ENCODE data around the gene ATP8A2.

ATP8A2 gene

DNA sequence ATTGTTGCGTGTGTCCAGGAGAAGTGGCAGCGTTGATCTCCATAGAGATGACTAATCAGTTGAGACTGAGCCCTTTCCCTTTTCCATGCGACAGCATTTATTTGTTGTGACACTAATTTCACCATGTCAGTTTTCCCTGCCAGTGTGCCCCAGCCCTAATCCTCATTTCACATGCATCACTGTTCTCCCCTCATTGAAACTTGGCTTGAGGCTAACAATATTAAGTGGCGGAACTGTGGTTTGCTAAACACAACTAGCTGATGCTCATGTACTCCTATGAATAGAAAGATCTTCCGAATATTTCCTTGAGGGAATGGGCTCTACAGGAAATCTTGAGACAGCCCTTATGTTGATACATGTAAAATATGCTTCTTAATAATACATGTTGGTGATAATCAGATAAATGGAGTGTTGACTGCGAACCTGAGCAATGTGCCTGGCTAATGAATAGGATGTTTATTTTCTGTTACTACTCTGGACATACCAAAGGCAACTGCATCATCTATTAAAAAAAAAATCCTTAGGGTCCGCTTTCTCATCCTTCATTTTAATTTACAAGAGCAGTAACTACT is 258.6 kb downstream of the ATP8A2 start:
- no peak for DNase-seq (ENCODE audit: low read depth)

DNA sequence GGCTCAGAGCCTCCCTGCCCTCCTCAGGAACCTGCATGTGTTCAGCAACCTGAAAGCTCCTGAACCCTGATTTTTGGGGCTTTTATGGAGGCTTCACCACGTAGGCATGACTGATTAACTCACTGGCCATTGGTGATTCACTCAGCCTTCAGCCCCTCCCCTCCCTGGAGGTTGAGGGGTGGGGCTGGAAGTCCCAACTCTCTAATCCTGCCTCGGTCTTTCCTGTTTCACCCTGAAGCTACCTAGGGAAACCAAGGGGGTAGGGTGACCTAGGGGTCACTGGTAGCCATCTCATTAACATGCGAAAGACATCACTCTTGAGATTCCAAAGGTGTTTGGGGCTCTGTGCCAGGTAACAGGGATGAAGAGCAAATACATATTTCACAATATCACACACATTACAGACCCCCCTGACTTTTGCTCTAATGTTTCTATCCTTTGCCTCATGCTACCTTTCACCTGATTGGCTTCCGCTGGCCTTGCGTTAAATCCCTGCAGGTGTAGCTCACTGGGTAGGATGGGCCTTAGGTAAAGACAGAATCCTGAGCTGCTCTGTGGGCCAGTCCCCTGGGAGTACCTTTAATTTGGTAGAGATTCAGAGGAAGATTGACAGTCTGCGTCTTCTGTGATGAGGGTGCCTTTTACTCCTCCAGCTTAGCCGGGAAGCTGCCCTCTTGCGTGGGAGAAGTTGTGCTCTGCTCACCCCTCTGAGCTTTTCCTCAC is 260.6 kb downstream of the ATP8A2 start:
- DNase-seq (ENCODE audit: low read depth) = no peak

DNA sequence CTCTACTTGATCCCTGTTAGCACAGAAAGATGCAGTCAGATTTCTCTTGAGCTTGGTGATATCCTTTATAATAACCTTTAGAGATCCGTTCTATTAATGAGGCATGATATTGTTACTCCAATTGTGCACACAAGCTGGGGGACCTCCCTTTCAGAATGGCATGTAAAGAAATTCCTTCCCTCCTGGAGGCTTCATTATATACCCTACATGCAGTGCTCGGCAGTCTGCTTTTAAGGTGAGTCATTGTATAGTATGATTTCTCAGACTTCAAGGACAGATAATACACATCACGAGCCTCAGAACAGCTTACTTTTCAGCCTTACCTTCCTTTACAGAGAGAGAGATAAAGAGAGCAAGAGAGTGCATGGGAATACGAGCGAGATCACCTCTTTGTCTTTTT is 261.3 kb downstream of the ATP8A2 start:
- DNase-seq (ENCODE audit: low read depth) = no peak

DNA sequence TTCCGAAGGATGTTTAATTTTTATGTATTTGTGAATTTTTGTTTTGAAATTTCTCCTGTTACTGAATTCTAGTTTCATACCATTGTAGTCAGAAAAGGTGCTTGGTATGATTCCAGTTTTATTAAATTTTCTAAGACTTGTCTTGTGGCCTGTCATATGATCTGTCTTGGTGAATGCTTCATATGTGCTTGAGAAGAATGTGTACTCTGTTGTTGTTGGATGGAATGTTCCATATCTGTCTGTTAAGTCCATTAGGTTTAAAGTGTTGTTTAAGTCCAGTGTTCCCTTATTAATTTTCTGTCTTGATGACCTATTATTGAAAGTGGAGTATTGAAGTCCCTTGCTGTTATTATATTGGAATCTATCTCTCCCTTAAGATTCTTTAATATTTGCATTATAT is 273.9 kb downstream of the ATP8A2 start:
- DNase-seq (ENCODE audit: low read depth) = no peak

GRCh38 chr13:25649001-25649633 is 277.3 kb downstream of the ATP8A2 start:
- DNase-seq (ENCODE audit: low read depth) = no peak

DNA sequence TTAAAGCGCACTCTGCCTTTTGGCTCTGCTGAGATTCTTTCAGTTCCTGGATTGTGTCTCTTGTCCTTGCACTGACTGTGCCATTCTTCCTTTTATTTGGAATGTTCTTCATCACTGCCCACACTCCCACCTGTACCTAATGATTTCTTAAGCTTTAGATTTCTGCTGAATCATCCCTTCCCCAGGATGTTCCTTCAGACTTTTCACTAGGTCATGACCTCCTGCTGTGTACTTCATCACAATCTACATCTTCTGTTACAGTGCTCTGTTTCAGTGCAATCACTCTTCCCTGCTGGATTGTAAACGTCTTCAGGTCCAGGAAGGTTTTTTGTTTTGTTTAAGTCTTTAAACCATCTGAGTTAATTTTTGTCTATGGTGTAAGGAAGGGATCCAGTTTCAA is 281.0 kb downstream of the ATP8A2 start:
- no peak for DNase-seq (ENCODE audit: low read depth)

DNA sequence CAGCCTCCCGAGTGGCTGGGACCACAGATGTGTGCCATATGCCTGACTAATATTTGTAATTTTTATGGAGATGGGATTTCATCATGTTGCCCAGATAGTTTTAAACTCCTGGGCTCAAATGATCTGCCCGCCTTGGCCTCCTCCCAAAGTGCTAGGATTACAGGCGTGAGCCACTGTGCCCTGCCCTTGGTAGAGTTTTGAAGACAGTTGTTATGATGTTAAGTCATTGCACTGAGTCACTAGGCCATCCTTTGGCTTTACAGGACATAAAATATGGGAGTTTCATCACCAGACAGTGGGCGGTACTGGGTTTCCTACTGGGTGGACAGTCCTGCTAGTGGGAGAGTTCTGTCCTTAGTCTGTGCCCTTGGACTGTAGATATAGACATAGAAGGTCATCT is 282.5 kb downstream of the ATP8A2 start:
- no peak for DNase-seq (ENCODE audit: low read depth)

- no peak for DNase-seq (ENCODE audit: low read depth)
Measured at GRCh38 chr13:25657157-25657556, 285.4 kb downstream of the ATP8A2 start.

- no peak for DNase-seq (ENCODE audit: low read depth)
Measured at GRCh38 chr13:25659091-25659795, 287.5 kb downstream of the ATP8A2 start.

- no peak for DNase-seq (ENCODE audit: low read depth)
Measured at GRCh38 chr13:25660996-25661395, 289.2 kb downstream of the ATP8A2 start.

DNA sequence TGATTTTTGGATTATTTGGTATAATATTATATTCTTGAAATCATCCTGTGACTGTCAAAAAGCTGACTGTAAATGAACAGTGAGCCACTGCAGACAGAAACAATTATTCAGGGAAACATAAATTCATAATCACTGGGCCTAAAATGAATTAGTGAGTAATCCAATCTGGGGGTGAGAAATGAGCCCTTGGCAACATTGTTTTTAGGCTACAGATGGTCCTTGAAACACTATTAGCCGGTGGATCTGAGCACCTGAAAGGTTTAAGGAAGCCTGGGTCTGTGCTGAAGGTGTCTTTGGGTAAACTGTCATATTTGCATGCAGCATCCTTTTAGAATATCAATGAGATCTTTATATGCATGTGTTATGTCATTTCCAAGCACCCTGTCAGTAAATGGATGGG is 290.7 kb downstream of the ATP8A2 start:
- no peak for DNase-seq (ENCODE audit: low read depth)

DNA sequence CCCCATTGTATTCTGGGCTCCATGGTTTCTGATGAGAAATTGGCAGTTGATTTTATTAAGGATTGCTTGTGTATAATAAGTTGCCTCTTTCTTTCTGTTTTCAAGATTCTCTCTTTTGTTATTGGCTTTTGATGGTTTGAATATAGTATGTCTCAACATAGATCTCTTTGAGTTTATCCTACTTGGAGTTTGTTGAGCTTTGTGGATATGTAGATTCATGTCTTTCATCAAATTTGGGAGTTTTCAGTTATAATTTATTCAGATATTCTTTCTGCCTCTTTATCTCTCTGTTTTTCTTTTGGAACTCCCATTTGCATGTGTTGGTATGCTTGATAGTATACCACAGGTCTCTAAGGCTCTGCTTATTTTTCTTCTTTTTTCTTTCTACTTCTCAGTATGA is 296.6 kb downstream of the ATP8A2 start:
- DNase-seq (ENCODE audit: low read depth) = no peak

DNA sequence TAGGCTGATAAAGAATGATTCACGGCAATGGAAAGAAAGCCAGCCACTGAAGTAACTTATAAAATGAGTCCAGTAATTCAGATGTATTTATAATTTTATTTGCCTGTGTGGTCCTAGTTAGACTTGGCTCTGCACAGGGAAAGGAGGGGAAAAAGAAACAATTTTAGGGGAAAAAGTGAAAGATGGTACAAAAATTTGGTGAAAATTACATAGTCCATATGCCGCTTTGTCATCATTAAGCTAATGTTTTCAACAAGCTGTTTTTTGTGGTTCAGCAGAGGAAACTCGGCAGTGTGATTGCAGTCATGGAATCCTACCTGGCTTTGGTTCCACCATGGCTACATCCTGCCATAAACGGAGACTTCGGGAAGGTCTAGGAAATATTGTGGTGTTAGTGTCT is 301.9 kb downstream of the ATP8A2 start:
- DNase-seq (ENCODE audit: low read depth) = no peak

GRCh38 chr13:25674371-25674770 is 302.6 kb downstream of the ATP8A2 start:
- DNase-seq (ENCODE audit: low read depth) = no peak

DNA sequence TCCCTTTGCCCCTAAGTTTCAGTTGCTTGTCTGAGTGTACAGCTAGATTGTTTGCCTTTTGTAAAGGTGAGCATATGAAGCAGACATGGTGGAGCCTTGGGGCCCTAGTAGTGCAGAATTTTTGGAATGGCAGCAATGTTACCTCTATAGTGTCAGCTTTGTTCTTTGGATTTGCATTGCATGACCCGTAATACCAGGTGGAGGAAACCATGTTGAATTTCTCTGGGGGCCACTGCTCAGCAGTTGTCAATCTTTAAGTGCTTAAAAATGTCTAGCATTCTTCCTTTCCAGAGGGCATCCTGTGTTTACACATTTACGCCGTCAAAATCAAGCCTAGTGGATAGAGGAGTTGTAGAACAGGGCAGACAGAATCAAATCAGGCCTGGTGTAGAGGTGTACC is 303.3 kb downstream of the ATP8A2 start:
- no peak for DNase-seq (ENCODE audit: low read depth)

DNA sequence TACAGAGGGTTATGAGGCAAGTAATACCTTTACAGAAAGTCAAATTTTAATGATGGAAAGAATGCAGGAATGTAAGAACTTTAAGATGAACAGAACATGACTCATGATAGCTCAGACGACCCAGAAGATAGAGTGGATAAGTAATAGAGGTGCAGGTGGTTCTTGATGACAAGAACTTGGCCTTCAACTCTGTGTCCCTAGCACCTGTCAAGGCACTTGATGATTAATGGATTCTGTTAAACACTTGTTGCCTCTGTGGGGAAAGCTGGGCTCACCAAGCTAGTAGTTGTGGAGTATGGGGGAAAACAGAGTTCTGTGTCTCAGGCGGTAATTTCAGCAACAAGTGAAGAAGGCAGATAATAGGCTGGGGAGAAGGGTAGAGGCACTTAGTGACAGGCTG is 306.2 kb downstream of the ATP8A2 start:
- DNase-seq (ENCODE audit: low read depth) = no peak

DNA sequence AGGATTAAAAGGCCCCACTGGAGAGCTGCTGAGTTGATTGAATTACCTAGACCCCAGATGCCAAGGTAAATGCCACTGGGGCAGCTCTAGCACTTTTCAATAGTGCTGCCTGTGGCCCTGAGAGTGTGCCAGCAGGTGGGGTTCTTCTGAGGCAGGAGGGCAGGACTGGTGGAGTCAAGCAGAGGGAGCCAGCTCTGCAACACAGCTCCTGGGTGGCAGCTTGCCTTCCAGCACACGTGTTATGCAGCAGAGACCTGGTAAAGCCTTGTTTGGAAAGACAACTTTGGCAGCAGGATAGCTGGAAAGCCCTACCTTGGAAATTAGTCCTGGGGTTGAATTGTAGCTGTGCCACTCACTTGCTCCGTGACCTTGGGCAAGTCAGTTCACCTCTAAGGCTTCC is 306.6 kb downstream of the ATP8A2 start:
- DNase-seq (ENCODE audit: low read depth) = no peak

- no peak for DNase-seq (ENCODE audit: low read depth)
Measured at GRCh38 chr13:25679159-25679558, 307.4 kb downstream of the ATP8A2 start.

- DNase-seq (ENCODE audit: low read depth) = no peak
Measured at GRCh38 chr13:25679936-25680335, 308.2 kb downstream of the ATP8A2 start.

- no peak for DNase-seq (ENCODE audit: low read depth)
Measured at GRCh38 chr13:25682276-25682675, 310.5 kb downstream of the ATP8A2 start.

- no peak for DNase-seq (ENCODE audit: low read depth)
Measured at GRCh38 chr13:25683056-25683455, 311.3 kb downstream of the ATP8A2 start.

DNA sequence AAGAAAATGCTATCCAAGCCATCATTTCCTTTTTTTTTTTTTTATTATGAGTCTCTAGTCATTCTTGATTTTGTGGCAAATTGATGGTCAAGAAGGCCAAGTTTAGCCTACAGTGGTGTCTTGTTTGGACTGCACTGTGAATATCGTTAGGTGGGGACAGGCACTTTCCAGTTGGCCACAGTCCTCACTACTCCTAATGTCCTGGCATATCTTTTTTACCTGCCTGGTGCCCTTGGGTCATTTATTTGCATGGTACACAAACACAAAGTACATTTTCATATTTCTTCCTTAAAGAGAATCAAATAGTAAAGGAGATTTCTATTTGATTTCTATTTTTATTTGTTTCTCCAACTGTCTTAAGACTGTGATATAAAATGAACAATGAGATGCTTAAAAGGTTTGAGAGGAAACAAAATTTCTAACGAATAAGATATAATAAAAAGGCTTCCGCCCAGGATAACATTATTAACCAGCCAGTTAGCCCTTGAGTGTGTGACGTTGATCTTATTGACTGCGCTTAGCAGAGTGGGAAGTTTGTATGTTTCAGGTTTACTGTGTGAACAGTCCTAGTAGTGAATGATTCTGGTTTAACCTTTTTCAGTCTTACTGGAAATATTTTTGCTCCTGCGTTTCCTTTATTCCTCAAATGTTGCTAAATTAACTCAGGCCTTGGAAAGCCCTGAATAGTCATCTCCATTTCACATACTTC is 312.0 kb downstream of the ATP8A2 start:
- DNase-seq (ENCODE audit: low read depth) = no peak

Data from iris pigment epithelial cell (primary cell).